ENCODE results near the gene FAM25A. TPM values are rescaled to one million over a fixed set of nuclear protein-coding genes. Genes with fewer than 3 reads are reported as not detected.
"Not testable (repeated sequence)": the region's sequence is repeated elsewhere in the genome, so short reads cannot be mapped to it uniquely, and the experiment has no call there.

FAM25A gene
- total and polyA plus RNA-seq, 2 donors (not counting 3 experiments of a cell fraction or from before 2014, with no cell fraction given): not detected

DNA sequence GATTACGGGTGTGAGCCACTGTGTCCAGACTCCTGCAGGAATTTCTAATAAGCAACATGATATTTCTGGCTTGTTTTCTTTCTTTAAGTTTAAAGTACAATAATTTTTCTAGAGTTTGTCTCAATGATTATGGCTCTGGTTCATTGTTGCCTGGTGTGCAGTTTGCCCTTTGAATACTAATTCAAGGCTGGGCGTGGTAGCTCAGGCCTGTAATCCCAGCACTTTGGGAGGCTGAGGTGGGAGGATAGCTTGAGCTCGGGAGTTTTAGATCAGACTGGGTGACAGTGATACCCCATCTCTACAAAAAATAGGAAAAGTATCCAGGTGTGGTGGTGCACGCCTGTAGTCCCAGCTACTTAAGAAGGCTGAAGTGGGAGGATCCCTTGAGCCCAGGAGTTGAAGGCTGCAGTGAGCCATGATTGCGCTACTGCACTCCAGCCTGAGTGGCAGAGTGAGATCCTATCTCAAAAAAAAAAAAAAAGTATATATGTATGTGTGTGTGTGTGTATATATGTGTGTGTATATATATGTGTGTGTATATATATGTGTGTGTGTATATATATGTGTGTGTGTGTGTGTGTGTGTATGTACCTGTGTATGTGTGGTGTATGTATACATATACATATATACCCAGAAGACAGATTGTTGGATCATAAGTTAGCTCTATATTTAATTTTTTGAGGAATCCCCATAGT is 43.6 kb upstream of the FAM25A start:
- Histone ChIP-seq H3K4me2 (ENCODE audit: insufficient read depth, low read length) (no peak overlapping the region), H3K9ac (replicated peaks; ENCODE audit: extremely low read depth, insufficient read depth, low read length) (no peak overlapping the region), H3K4me3 (replicated peaks in 1 of 3; ENCODE audit: insufficient read depth in 1 of 3, low read depth in 1 of 3, low read length in 3 of 3) (no peak overlapping the region), H2AFZ (ENCODE audit: low read depth, low read length) (no peak overlapping the region), H3K4me1 (ENCODE audit: control insufficient read depth, extremely low read depth, insufficient read depth, low read length) (peaks cover 3% of the 10 kb centered on the region), H3K27ac (ENCODE audit: insufficient read depth, low read depth, low read length) (no peak overlapping the region), H3K79me2 (ENCODE audit: control insufficient read depth, insufficient read depth, low read length) (no peaks in the 10 kb centered on the region), H3K9me1 (replicated peaks; ENCODE audit: control insufficient read depth, extremely low read depth, insufficient read depth, low read length) (no peaks in the 10 kb centered on the region), H3K9me3 (replicated peaks; ENCODE audit: control insufficient read depth, insufficient read depth, low read length) (no peaks in the 10 kb centered on the region), H4K20me1 (replicated peaks; ENCODE audit: control insufficient read depth, extremely low read depth, insufficient read depth, low read length) (no peaks in the 10 kb centered on the region), H3K27me3 (ENCODE audit: control insufficient read depth in 2 of 2, insufficient read depth in 2 of 2, low read length in 2 of 2) (peaks cover 2 to 3% of the 10 kb centered on the region in 2 experiments), H3K36me3 (ENCODE audit: control insufficient read depth in 2 of 2, extremely low read depth in 1 of 2, insufficient read depth in 2 of 2, low read length in 2 of 2) (no peaks in the 10 kb centered on the region)
- FAIRE-seq (no peak), DNase-seq (ENCODE audit: low read depth, low spot score) (no peak)
- intact Hi-C loops (cut with micrococcal nuclease): no loop called here
- dilution Hi-C loops (cut with MboI; ENCODE audit: extremely low pct_ligation_motif_present, low sequenced_read_pairs): no loop called here
- TF ChIP-seq, protein P1, sequence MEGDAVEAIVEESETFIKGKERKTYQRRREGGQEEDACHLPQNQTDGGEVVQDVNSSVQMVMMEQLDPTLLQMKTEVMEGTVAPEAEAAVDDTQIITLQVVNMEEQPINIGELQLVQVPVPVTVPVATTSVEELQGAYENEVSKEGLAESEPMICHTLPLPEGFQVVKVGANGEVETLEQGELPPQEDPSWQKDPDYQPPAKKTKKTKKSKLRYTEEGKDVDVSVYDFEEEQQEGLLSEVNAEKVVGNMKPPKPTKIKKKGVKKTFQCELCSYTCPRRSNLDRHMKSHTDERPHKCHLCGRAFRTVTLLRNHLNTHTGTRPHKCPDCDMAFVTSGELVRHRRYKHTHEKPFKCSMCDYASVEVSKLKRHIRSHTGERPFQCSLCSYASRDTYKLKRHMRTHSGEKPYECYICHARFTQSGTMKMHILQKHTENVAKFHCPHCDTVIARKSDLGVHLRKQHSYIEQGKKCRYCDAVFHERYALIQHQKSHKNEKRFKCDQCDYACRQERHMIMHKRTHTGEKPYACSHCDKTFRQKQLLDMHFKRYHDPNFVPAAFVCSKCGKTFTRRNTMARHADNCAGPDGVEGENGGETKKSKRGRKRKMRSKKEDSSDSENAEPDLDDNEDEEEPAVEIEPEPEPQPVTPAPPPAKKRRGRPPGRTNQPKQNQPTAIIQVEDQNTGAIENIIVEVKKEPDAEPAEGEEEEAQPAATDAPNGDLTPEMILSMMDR (IDR thresholded peaks at IDR 0.05; ENCODE audit: extremely low read depth in 1 of 2, insufficient read depth in 1 of 2, low read depth in 1 of 2, low read length in 2 of 2): no peak
- TF ChIP-seq MYC (IDR thresholded peaks at IDR 0.05; ENCODE audit: low read depth, low read length) (no peak), POLR2AphosphoS5 (IDR thresholded peaks at IDR 0.05; ENCODE audit: insufficient read depth, low read depth, low read length) (no peak), JUN (IDR thresholded peaks at IDR 0.05; ENCODE audit: borderline replicate concordance, insufficient read depth, insufficient read length, low read depth) (no peak), EZH2 (IDR thresholded peaks at IDR 0.05; ENCODE audit: borderline replicate concordance, low read depth, low read length, severe bottlenecking) (no peak), GATA2 (IDR thresholded peaks at IDR 0.05; ENCODE audit: insufficient read depth, insufficient read length, low read depth, low read length) (no peak), FOS (IDR thresholded peaks at IDR 0.05; ENCODE audit: borderline replicate concordance, insufficient read depth, low read length) (no peak)
- TF ChIP-seq, protein P2, sequence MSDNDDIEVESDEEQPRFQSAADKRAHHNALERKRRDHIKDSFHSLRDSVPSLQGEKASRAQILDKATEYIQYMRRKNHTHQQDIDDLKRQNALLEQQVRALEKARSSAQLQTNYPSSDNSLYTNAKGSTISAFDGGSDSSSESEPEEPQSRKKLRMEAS (IDR thresholded peaks at IDR 0.05; ENCODE audit: insufficient read depth, insufficient read length): no peak
- ChIA-PET POLR2A (no interaction called here), CTCF (no interaction called here)
- no TSS peak for BruUV-seq (replicated peaks)

GRCh38 chr10:86978457-86978856 is 41.6 kb upstream of the FAM25A start:
- H3K27me3 ChIP-seq (ENCODE audit: control insufficient read depth in 2 of 2, insufficient read depth in 2 of 2, low read length in 2 of 2); H3K9ac ChIP-seq (replicated peaks; ENCODE audit: extremely low read depth, insufficient read depth, low read length); H3K36me3 ChIP-seq (ENCODE audit: control insufficient read depth in 2 of 2, extremely low read depth in 1 of 2, insufficient read depth in 2 of 2, low read length in 2 of 2); H3K4me1 ChIP-seq (ENCODE audit: control insufficient read depth, extremely low read depth, insufficient read depth, low read length); H2AFZ ChIP-seq (ENCODE audit: low read depth, low read length); DNase-seq (ENCODE audit: low read depth, low spot score); H3K27ac ChIP-seq (ENCODE audit: insufficient read depth, low read depth, low read length); POLR2A ChIA-PET; H3K9me3 ChIP-seq (replicated peaks; ENCODE audit: control insufficient read depth, insufficient read depth, low read length); BruUV-seq (replicated peaks); H3K4me2 ChIP-seq (ENCODE audit: insufficient read depth, low read length); FAIRE-seq; H3K4me3 ChIP-seq (replicated peaks in 1 of 3; ENCODE audit: insufficient read depth in 1 of 3, low read depth in 1 of 3, low read length in 3 of 3); H3K79me2 ChIP-seq (ENCODE audit: control insufficient read depth, insufficient read depth, low read length); dilution Hi-C loops (cut with MboI; ENCODE audit: extremely low pct_ligation_motif_present, low sequenced_read_pairs); H4K20me1 ChIP-seq (replicated peaks; ENCODE audit: control insufficient read depth, extremely low read depth, insufficient read depth, low read length); H3K9me1 ChIP-seq (replicated peaks; ENCODE audit: control insufficient read depth, extremely low read depth, insufficient read depth, low read length); intact Hi-C loops (cut with micrococcal nuclease): not testable (repeated sequence)
- CTCF ChIA-PET: interaction anchor here (1.7 kb wide), 1 partner anchor 9 kb away, joined by 4 read pairs; no protein-coding TSS in a partner anchor
